ENCODE data around the gene GTF3C2.

DNA sequence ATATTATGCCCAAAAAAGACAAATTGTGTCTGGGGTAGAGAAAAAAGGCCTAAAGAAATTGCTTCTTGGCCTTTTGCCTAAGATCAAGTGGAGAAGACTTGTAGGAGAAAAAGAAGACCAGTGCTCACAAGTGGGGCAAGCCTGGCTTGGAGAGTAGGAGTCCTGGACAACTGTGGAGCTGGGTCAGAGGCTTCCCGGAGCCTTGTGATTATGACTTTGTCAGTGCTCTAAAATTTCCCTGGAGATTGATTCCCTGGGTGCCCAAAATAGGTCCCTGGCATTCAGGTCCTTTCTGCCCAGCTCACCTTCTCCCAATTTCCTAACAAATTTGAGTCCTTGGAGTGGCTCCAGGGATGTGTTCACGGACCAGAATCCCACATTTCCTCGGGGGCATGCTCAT lies 75.1 kb downstream of the GTF3C2 start:
- TF ChIP-seq, protein P1, sequence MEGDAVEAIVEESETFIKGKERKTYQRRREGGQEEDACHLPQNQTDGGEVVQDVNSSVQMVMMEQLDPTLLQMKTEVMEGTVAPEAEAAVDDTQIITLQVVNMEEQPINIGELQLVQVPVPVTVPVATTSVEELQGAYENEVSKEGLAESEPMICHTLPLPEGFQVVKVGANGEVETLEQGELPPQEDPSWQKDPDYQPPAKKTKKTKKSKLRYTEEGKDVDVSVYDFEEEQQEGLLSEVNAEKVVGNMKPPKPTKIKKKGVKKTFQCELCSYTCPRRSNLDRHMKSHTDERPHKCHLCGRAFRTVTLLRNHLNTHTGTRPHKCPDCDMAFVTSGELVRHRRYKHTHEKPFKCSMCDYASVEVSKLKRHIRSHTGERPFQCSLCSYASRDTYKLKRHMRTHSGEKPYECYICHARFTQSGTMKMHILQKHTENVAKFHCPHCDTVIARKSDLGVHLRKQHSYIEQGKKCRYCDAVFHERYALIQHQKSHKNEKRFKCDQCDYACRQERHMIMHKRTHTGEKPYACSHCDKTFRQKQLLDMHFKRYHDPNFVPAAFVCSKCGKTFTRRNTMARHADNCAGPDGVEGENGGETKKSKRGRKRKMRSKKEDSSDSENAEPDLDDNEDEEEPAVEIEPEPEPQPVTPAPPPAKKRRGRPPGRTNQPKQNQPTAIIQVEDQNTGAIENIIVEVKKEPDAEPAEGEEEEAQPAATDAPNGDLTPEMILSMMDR (IDR thresholded peaks at IDR 0.05): no peak
- TF ChIP-seq EP300 (IDR thresholded peaks at IDR 0.05; ENCODE audit: low read depth): no peak
- TF ChIP-seq POLR2AphosphoS5 (IDR thresholded peaks at IDR 0.05): no peak

Measured in transverse colon (tissue), 4 donors.